Esophagus (tissue), 2 donors: ENCODE data around the gene CLDN17. TPM values are rescaled to one million over a fixed set of nuclear protein-coding genes. Genes with fewer than 3 reads are reported as not detected.
A peak's percentile ranks its signal among the peaks of the same experiment; 100 is the strongest.

Experiments
- H3K27ac ChIP-seq, 2 donors: one replicate each; pipeline ENCODE4 v1.5.1; 2013; ENCODE audit warnings: low read depth in 2 of 2, mild to moderate bottlenecking in 2 of 2, inconsistent platforms in 1 of 2, low read length in 1 of 2, moderate library complexity in 1 of 2
- H3K27me3 ChIP-seq, 2 donors: one replicate each; pipeline ENCODE4 v1.6.1; 2013; ENCODE audit warnings: low read length in 2 of 2, control low read depth in 1 of 2, mild to moderate bottlenecking in 1 of 2; ENCODE audit not compliant: insufficient read depth in 2 of 2, control insufficient read depth in 1 of 2
- H3K36me3 ChIP-seq, 2 donors: one replicate each; pipeline ENCODE4 v1.6.1; 2013; ENCODE audit warnings: low read length in 1 of 2; ENCODE audit not compliant: control insufficient read depth in 2 of 2, insufficient read depth in 2 of 2
- H3K4me1 ChIP-seq, 2 donors: one replicate each; pipeline ENCODE4 v1.6.1; 2013; ENCODE audit warnings: low read length in 1 of 2; ENCODE audit not compliant: control insufficient read depth in 2 of 2, insufficient read depth in 2 of 2
- H3K4me3 ChIP-seq, 2 donors: one replicate each; pipeline ENCODE4 v1.5.1; 2013; ENCODE audit warnings: low read length in 2 of 2, mild to moderate bottlenecking in 2 of 2, low read depth in 1 of 2, moderate library complexity in 1 of 2
- H3K9me3 ChIP-seq, 2 donors: one replicate each; pipeline ENCODE4 v1.6.1; 2013; ENCODE audit warnings: mild to moderate bottlenecking in 2 of 2, low read depth in 1 of 2, low read length in 1 of 2, moderate library complexity in 1 of 2; ENCODE audit not compliant: control insufficient read depth in 2 of 2, insufficient read depth in 1 of 2
- WGBS, 2 donors: extraction: QIAGEN DNeasy Blood & Tissue Kit; methylation state at CpG; one replicate each; pipeline ENCODE4 v1.1.7; 2013; 5-methylcytosine and 5-hydroxymethylcytosine counted together
- polyA plus RNA-seq, 2 donors: library from polyadenylated mRNA; stranded (reverse); fragments of 200-250 nt; gene quantifications; one replicate each; pipeline ENCODE4 v1.2.3, GENCODE V29; 2013
- donor health status: healthy with polysubstance abuse.
- donor health status: Bipolar disorder and iron deficiency.

The CLDN17 gene
- polyA plus RNA-seq, 2 donors, result 6.5 to 15.6 TPM

DNA sequence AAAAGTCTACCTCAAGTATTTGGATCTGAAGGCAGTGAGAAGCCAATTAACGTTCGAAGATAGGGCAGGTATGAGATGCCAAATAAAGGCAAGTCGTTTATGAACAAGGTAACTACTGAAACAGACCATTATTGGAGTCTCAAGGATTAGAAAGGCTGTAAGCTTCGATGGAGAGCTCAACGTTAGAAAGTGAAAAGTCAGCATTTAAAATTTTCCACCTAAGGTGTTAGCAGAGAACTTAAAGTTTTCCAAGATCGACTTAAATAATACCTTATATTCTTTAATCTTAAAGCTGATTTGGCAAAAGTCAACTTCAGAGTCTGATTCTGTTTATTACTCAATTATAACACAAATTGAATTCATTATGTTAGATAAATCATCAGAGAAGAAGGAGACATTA, 28.1 kb downstream of the CLDN17 start:
- no peaks in the 10 kb centered on the region for H3K4me1 ChIP-seq
- no peak overlapping the region for H3K27ac ChIP-seq
- H3K9me3 ChIP-seq, result no peaks in the 10 kb centered on the region
- no peaks in the 10 kb centered on the region for H3K27me3 ChIP-seq
- no peak overlapping the region for H3K4me3 ChIP-seq
- WGBS, 2 donors, result 75 to 82% methylated on average over 6 of the region's 6 CpGs
- H3K36me3 ChIP-seq, result no peaks in the 10 kb centered on the region

DNA sequence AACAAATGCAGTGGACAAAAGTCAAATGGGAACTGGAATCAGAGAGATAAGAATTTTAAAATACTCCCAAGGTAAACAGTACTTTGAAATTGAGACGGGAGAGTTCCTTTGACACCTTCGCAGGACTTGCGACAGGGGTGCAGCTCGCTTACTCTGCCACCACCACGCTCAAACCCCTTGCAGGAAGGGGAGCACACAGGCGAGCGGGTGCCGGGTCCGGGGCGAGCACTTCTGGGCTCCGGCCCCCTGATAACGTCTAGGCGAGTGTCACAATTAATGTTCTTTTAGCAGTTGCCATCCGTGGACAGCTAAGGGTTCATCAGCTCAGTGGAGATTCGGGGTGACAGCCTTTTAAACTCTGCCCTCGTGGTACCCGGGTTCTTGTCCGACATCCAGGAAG, 37.4 kb downstream of the CLDN17 start:
- H3K27ac ChIP-seq, result no peak overlapping the region
- no peaks in the 10 kb centered on the region for H3K36me3 ChIP-seq
- no peaks in the 10 kb centered on the region for H3K4me1 ChIP-seq
- H3K27me3 ChIP-seq, result no peaks in the 10 kb centered on the region
- no peaks in the 10 kb centered on the region for H3K9me3 ChIP-seq
- no peak overlapping the region for H3K4me3 ChIP-seq
- WGBS, 2 donors, result 94% methylated on average over 18 of the region's 18 CpGs

DNA sequence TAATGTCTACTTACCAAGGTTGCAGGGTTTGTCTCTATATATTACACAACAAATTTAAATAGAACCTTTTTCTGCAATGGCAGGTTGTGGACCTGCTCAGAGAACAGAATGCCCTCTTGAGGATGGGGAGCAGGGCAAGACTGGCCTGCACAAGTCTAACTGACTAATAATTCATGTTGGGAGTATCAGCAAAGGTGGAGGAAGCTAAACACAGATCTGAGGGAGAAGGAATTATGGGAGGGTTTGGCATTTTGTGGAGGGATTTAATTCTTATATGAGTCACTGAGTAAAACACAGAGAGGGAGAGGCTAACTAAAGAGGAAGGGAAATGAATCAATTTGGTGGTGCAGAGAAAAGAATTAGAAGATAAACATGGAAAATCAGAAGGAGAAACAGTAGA, 40.0 kb downstream of the CLDN17 start:
- no peak overlapping the region for H3K4me3 ChIP-seq
- peak overlapping the region; percentile 12 to 21 for H3K27ac ChIP-seq
- no peaks in the 10 kb centered on the region for H3K9me3 ChIP-seq
- no peaks in the 10 kb centered on the region for H3K4me1 ChIP-seq
- H3K27me3 ChIP-seq, result no peaks in the 10 kb centered on the region
- no peaks in the 10 kb centered on the region for H3K36me3 ChIP-seq

DNA sequence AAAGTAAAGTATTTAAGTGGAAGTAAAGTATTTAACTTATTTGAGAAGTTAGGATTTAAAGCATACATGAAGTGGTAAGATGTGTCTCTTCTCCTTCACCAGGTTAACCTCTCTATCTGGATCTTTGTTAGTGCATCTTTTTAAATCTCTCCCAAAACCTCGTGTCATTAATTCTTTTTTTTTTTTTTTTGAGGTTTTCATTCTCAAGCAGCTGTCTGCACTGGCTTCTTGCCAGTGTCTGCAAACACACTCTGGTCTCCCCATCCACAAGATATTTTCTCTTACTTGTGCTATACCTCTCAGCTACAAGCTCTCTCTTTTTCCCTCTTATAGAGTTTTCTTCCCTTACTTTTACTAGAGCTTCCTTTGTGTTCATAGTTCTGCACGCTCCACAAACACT, 49.0 kb downstream of the CLDN17 start:
- Histone ChIP-seq H3K4me1 (no peaks in the 10 kb centered on the region), H3K27me3 (no peaks in the 10 kb centered on the region), H3K9me3 (no peaks in the 10 kb centered on the region), H3K4me3 (no peak overlapping the region), H3K36me3 (no peaks in the 10 kb centered on the region), H3K27ac (no peak overlapping the region)
- WGBS, 2 donors, result 30 to 42% methylated on average over 2 of the region's 2 CpGs

DNA sequence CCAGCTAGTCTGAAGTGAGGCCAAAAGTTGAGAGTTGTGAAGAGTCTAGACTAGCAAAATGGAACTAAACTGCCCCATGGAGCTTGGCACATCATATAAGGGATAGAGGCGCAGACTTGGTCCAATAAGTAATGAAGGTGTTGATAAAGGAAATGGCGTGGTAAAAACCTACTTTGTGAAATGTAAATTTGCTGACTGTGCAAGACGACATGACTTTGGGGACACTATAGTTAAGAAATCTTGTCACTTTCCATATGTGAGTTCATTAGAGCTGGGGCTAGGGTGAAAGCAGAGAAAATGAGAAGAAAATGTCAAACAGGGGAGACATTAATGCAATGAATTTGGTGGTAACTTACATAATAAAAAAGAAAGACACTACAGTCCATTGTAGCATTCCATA, 50.1 kb downstream of the CLDN17 start:
- no peaks in the 10 kb centered on the region for H3K27me3 ChIP-seq
- WGBS, 2 donors, result 68 to 80% methylated on average over 3 of the region's 3 CpGs
- H3K9me3 ChIP-seq, result no peaks in the 10 kb centered on the region
- H3K4me3 ChIP-seq, result no peak overlapping the region
- no peaks in the 10 kb centered on the region for H3K4me1 ChIP-seq
- no peak overlapping the region for H3K27ac ChIP-seq
- H3K36me3 ChIP-seq, result no peaks in the 10 kb centered on the region

Other genes starting within 250 kb of the CLDN17 start
- gene GRIK1, start 226.8 kb downstream of the CLDN17 start, polyA plus RNA-seq, result under 1 TPM; 0.01 to 0.02 TPM
- 1 to 10 TPM; 1.4 to 2.6 TPM for gene CLDN8, start 49.3 kb upstream of the CLDN17 start, polyA plus RNA-seq
- gene KRTAP24-1, start 116.1 kb upstream of the CLDN17 start, polyA plus RNA-seq, result not detected
- gene KRTAP25-1, start 122.7 kb upstream of the CLDN17 start, polyA plus RNA-seq, result not detected
- gene KRTAP26-1, start 153.5 kb upstream of the CLDN17 start, polyA plus RNA-seq, result not detected
- not detected for gene KRTAP27-1, start 170.9 kb upstream of the CLDN17 start, polyA plus RNA-seq
- gene KRTAP23-1, start 181.8 kb upstream of the CLDN17 start, polyA plus RNA-seq, result not detected
- gene KRTAP13-2, start 205.5 kb upstream of the CLDN17 start, polyA plus RNA-seq, result not detected
- gene KRTAP13-1, start 229.2 kb upstream of the CLDN17 start, polyA plus RNA-seq, result not detected